Measurements from ENCODE around the gene FAM180A.

Gene FAM180A

DNA sequence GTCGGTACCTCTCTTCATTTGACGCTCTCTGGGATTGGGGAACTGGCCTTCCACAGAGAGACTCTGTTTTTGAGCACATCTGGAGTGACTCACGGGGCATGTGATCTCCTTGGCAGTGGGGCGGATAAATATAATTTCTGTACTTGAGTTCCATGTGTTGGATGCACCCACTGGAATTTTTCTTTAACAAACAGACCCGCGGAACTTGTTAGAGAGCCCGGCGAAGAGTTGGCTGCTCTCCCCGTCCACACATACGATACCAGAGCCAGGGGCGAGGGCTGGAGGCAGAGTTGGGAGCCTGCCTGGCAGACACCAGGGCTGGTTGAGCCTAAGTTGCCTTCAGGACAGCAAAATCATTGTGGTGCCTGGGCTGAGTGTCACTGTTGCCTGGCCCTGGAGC is at the start of gene FAM180A:
Gene FAM180A, minus strand, starts transcription at position 44 of the 400 bp plus-strand sequence. CDS start 233 bp downstream, outside the sequence.
- no peak for TF ChIP-seq JUND (IDR thresholded peaks at IDR 0.05; ENCODE audit: low read depth)
- no peak for DNase-seq (ENCODE audit: low read depth in 1 of 2, low spot score in 1 of 2)
- in situ Hi-C loops (cut with HindIII; ENCODE audit: low pct_unique_long_range_greater_than_20kb, low sequenced_read_pairs) = no loop called here

DNA sequence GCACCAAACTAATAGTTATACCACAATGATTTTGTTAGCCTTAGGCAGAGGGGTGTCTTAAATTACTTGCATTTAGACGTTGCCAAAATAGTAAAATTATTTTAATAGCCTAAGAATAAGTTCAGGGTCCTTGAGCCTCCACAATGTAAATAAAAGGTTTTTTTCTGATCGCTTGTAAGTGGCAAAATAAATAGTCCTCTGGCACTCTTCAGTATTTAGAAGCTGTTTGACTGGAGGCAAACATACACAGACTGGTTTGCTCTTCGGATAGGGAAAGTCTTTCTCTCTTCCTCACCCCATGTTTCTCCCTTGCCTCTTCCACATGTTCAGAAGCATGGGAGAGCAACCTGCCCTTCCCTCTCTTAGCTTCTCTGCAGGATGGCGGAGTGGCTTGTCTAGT is 49.5 kb upstream of the FAM180A start:
- in situ Hi-C loops (cut with HindIII; ENCODE audit: low pct_unique_long_range_greater_than_20kb, low sequenced_read_pairs) = no loop called here
- TF ChIP-seq JUND (IDR thresholded peaks at IDR 0.05; ENCODE audit: low read depth) = no peak
- DNase-seq (ENCODE audit: low read depth in 1 of 2, low spot score in 1 of 2) = no peak

DNA sequence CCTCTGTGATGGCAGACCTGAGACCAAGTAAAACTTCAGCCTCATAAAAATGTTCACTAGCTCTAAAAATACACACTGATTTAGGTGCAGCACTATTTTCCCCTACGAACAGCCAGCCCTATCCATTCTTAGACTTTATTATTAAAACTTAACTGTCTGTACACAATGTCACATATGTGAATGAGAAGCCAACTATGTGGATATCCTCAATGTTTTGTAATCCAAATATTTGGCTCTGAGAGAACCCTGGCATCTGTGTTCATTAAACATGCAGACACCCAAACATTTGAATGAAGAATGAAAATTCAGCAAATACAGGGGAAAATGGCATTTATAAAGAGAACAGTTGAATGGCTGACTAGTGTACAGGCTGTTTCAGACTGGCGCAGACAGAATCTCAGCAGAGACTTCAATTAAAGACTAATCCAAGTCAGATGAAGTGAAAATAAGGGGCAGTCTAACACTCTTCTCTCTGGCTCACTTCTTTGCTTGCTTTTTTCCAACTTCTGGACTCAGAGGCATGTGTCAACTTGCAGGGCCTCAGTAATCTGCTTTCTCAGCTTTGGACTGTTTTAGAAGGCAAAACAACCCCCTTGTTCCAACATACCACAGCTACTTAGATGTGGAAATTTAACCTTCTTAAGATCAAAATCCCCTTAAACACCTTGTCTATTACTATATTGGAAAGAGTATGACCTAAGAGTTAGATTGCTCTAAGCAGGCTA is 47.4 kb upstream of the FAM180A start:
- no peak for DNase-seq (ENCODE audit: low read depth in 1 of 2, low spot score in 1 of 2)
- TF ChIP-seq JUND (IDR thresholded peaks at IDR 0.05; ENCODE audit: low read depth) = no peak
- in situ Hi-C loops (cut with HindIII; ENCODE audit: low pct_unique_long_range_greater_than_20kb, low sequenced_read_pairs) = no loop called here

DNA sequence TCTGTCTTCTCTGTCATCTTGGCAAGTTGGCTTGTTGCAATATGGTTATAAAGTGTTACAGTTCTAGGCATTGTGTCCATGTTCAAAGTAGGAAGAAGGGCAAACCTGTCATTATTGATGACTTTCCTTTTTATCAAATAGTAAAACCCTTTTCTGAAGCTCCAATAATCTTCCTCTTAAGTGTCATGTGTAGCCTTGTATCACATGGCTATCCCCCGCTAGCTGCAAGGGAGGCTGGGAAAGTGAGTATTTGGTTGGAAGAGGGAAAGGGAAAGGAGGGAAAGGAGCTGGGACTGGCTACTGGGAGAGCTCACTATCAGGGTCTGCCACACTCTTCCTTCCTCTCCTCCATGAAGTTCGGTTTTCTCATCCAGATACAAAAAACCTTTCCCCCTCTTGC is 45.2 kb upstream of the FAM180A start:
- TF ChIP-seq JUND (IDR thresholded peaks at IDR 0.05; ENCODE audit: low read depth) = no peak
- DNase-seq (ENCODE audit: low read depth in 1 of 2, low spot score in 1 of 2) = no peak
- in situ Hi-C loops (cut with HindIII; ENCODE audit: low pct_unique_long_range_greater_than_20kb, low sequenced_read_pairs) = no loop called here

DNA sequence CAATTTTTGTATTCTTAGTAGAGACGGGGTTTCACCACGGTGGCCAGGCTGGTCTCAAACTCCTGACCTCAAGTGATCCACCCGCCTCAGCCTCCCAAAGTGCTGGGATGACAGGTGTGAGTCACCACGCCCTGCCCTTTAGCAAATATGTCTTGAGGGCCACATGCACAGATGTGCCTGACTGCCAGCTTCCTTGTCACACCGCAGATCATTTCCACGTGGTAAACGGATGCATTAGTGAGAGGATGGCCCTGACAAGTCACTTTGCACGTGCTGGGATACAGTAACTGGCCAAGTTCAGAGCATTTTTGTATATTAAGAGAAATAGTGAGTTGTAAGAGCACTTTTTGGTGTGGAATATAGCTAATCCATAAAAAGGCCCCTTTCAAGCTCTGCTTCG is 44.3 kb upstream of the FAM180A start:
- TF ChIP-seq JUND (IDR thresholded peaks at IDR 0.05; ENCODE audit: low read depth) = no peak
- DNase-seq (ENCODE audit: low read depth in 1 of 2, low spot score in 1 of 2) = no peak
- in situ Hi-C loops (cut with HindIII; ENCODE audit: low pct_unique_long_range_greater_than_20kb, low sequenced_read_pairs) = no loop called here

DNA sequence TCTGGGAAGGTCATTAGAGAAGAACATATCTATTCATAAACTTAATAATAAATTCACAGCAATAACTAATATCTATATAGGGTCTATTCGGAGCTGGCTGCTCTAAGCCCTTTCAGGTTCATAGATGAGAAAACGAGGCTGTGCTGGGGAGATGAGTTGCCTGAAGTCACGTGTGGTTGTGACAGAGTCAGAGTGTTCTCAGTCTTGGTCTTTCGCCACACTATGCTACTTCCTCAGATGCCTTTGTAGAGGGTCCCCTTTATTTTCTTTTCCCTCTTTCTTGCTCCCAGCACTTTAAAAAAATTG is 43.7 kb upstream of the FAM180A start:
- no peak for DNase-seq (ENCODE audit: low read depth in 1 of 2, low spot score in 1 of 2)
- TF ChIP-seq JUND (IDR thresholded peaks at IDR 0.05; ENCODE audit: low read depth) = no peak
- in situ Hi-C loops (cut with HindIII; ENCODE audit: low pct_unique_long_range_greater_than_20kb, low sequenced_read_pairs) = no loop called here

DNA sequence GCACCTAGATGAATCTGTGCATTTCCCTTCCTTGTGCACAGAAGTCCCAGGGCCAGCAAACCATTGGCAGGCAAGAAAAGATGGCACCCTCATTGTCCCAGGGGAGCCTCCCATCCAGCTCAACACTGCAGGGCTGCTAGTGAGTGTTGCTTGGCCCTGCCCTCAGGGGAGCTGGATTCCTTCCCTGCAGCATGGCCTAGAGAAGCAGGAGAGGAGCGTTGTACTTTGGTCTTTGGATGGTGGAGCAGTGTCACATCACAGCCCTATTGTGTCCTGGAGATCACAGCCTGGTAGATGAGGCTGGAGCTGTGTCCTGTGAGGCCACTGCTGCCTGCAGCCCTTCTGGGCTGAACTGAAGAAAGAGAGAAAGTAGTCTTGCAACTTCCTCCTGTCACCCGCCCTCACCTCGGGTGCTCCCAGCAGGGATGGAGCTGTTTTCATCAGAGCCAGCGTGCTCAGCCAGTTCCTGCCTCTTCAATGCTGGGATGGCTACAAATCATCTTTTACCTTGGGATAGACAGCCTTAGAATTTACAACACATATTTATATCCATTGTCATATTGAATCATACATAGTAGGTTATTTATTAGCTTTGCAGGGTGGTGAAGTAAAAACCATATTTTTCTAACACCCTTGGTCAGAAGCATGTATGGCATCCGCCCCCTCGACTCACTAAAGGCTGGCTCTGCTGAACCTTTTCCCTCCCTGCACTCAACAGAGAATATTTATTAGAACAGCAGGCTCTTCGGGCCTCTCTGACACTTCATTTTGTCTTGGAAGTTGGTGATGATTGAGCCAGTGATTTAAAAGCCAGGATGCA is 43.1 kb upstream of the FAM180A start:
- no peak for TF ChIP-seq JUND (IDR thresholded peaks at IDR 0.05; ENCODE audit: low read depth)
- in situ Hi-C loops (cut with HindIII; ENCODE audit: low pct_unique_long_range_greater_than_20kb, low sequenced_read_pairs) = no loop called here
- DNase-seq (ENCODE audit: low read depth in 1 of 2, low spot score in 1 of 2) = no peak

DNA sequence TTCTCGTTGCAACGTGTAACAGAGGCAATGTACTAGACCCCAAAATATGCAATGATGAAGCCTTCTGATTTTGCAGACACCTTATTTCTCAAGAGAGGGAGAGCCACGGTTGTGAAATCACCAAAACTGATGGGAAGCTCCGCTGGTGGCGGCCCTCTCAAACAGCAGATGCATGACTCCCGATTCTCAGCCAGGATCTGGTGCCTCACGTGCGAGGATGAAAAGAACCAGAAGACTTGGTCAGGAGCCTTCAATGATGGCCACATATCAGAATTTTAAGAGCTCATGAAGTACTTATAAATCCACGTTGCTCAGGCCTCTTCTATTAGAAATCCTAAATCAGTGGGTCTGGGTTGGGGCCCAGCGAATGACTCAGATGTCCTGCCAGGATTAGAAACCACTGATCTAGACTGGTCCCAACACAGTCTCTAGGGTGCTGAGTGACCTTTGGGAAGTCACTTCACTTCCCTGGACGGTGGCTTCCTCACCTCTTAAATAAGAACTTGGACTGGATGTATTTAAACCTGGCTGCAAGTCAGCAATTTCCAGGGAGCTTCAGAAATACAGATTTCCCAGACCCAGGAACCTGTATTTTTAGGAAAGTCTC is 41.9 kb upstream of the FAM180A start:
- in situ Hi-C loops (cut with HindIII; ENCODE audit: low pct_unique_long_range_greater_than_20kb, low sequenced_read_pairs) = no loop called here
- DNase-seq (ENCODE audit: low read depth in 1 of 2, low spot score in 1 of 2) = no peak
- TF ChIP-seq JUND (IDR thresholded peaks at IDR 0.05; ENCODE audit: low read depth) = no peak

DNA sequence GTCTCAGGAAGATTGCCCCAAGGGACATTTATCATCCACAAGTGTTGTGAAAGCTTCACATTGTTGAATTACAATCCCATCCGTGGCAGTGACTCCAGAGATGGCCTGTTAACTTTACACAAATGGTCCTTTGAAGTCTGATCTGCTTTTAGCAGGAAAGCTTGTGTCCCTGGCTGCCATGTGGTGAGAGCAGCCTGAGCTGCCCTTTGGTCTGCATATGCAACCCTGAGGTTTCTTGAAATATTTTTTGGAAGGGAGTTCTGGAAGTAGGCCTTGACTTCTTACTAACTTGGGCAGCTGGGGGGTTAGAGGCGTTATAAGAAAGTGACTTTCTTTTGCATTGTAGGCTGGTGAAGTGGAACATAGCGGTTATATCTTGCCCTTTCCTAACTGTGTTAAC is 41.3 kb upstream of the FAM180A start:
- in situ Hi-C loops (cut with HindIII; ENCODE audit: low pct_unique_long_range_greater_than_20kb, low sequenced_read_pairs) = no loop called here
- no peak for DNase-seq (ENCODE audit: low read depth in 1 of 2, low spot score in 1 of 2)
- TF ChIP-seq JUND (IDR thresholded peaks at IDR 0.05; ENCODE audit: low read depth) = no peak

DNA sequence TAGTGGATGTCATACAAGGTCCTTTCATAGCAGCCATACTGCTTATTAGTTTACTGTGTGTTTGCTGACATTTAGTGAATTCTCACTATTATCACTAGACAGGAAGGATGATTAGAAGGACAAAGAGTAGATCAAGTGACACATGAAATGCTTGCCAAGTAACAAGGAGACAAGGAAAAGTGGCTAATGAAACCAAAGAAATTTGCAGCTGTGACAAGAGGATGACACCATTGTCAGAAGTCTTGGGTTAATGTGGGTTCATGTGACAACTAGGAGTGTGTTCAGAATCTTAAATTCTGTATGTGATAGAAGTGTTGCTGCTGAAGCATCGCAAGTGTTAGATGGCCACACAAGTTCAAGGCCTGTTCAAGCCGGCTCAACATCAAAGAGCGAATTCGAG is 40.8 kb upstream of the FAM180A start:
- in situ Hi-C loops (cut with HindIII; ENCODE audit: low pct_unique_long_range_greater_than_20kb, low sequenced_read_pairs) = no loop called here
- no peak for DNase-seq (ENCODE audit: low read depth in 1 of 2, low spot score in 1 of 2)
- TF ChIP-seq JUND (IDR thresholded peaks at IDR 0.05; ENCODE audit: low read depth) = no peak

DNA sequence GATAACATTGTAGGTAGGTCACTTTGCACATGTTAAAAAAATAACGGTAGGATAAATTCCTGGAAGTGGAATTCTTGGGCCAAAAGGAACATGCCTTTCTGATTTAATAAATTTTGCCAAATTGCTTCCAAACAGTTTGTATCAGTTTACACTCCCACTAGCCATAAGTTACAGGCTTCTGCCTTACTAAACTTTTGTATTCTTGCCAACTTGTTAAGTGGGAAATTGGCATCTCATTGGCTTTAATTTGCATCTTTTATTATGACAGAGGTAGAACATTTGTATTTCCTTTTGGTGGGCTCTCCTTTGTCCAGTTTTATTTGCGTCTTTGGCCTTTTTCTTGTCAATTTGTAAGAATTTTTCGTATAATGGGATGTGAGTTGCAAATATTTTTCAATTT is 38.3 kb upstream of the FAM180A start:
- TF ChIP-seq JUND (IDR thresholded peaks at IDR 0.05; ENCODE audit: low read depth) = no peak
- in situ Hi-C loops (cut with HindIII; ENCODE audit: low pct_unique_long_range_greater_than_20kb, low sequenced_read_pairs) = no loop called here
- no peak for DNase-seq (ENCODE audit: low read depth in 1 of 2, low spot score in 1 of 2)

DNA sequence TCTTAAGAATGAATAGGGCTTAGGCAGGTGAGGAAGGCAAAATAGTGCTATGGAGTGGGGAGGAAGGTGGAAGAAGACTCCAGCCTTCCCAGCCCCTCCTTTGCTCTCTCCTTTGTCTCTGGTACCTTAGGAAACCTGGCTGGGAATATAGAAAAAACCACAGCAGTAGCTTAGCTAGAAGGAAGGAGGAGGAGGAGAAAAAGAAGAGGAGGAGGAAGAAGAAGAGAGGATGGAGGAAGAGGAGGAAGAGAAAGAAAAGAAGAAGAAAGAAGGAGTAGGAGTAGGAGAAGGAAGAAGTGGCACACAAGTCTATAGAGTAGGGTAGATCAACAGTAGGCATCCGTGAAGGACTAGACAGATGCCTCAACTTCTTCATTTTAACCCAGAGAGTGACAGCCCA is 36.5 kb upstream of the FAM180A start:
- in situ Hi-C loops (cut with HindIII; ENCODE audit: low pct_unique_long_range_greater_than_20kb, low sequenced_read_pairs) = no loop called here
- no peak for TF ChIP-seq JUND (IDR thresholded peaks at IDR 0.05; ENCODE audit: low read depth)
- DNase-seq (ENCODE audit: low read depth in 1 of 2, low spot score in 1 of 2) = no peak

DNA sequence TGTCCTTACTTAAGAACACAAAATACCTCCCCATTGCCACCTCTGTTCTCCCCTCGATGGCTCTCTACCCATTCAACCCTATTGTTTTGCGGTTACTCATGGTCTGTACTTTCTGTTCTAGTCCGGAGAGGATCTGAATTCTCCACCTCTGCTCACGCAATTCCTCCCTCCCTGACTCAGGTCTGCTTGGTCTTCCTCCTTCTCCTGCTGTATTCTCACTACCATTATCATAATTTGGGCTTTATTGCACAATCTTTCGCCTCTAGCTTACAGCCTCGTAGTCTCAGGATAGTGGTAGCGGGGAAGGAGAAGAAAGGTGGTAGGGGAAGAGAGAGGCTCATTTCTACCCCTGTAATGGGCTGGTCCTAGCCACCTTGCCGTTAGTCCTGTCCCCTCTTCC is 35.4 kb upstream of the FAM180A start:
- no peak for TF ChIP-seq JUND (IDR thresholded peaks at IDR 0.05; ENCODE audit: low read depth)
- in situ Hi-C loops (cut with HindIII; ENCODE audit: low pct_unique_long_range_greater_than_20kb, low sequenced_read_pairs) = no loop called here
- DNase-seq (ENCODE audit: low read depth in 1 of 2, low spot score in 1 of 2) = no peak

Data from T47D (cell line).